Common myeloid progenitor, CD34-positive (primary cell): ENCODE results near the gene TMEM63B.
A peak's percentile ranks its signal among the peaks of the same experiment; 100 is the strongest.

Experiments used
- CTCF ChIA-PET: fragments of 350-600 bp; sonication (Branson Sonifier 250); formaldehyde crosslinking; loops from one replicate; lab custom pipeline; 2021; ENCODE audit warnings: antibody characterized with exemption; lab: Charles Lee
- POLR2A ChIA-PET: fragments of 350-600 bp; sonication (Branson Sonifier 250); formaldehyde crosslinking; loops from one replicate; lab custom pipeline; 2021; ENCODE audit warnings: antibody characterized with exemption; lab: Charles Lee
- DNase-seq, 3 donors: peaks; one replicate each; pipeline versions ENCODE4 v3.0.0 to v3.0.0-alpha.2; 2013
- H3K27ac ChIP-seq, 2 experiments: 1 replicate in 1 of 2; 2 replicates in 1 of 2; pipeline ENCODE4 v1.7.0; 2013; ENCODE audit warnings: inconsistent platforms in 2 of 2, low read length in 2 of 2, mild to moderate bottlenecking in 2 of 2, low read depth in 1 of 2, moderate library complexity in 1 of 2; ENCODE audit not compliant: severe bottlenecking in 2 of 2, insufficient read depth in 1 of 2, poor library complexity in 1 of 2
- H3K27me3 ChIP-seq, 5 experiments: replicated peaks in 2 of 5; 1 replicate in 3 of 5; 2 replicates in 2 of 5; pipeline versions ENCODE4 v1.6.1 to v1.7.0; 2013; ENCODE audit warnings: low read length in 4 of 5, mild to moderate bottlenecking in 2 of 5, moderate library complexity in 2 of 5, inconsistent platforms in 1 of 5; ENCODE audit not compliant: insufficient read depth in 5 of 5, control insufficient read depth in 4 of 5
- H3K36me3 ChIP-seq, 4 experiments: 1 replicate in 2 of 4; 2 replicates in 2 of 4; pipeline versions ENCODE4 v1.6.1 to v1.7.0; 2013; ENCODE audit warnings: low read length in 3 of 4, control low read depth in 1 of 4, mild to moderate bottlenecking in 1 of 4; ENCODE audit not compliant: control insufficient read depth in 4 of 4, insufficient read depth in 4 of 4
- H3K4me1 ChIP-seq, 4 experiments: 1 replicate in 3 of 4; 2 replicates in 1 of 4; pipeline versions ENCODE4 v1.6.1 to v1.7.1; 2013; ENCODE audit warnings: low read length in 3 of 4, mild to moderate bottlenecking in 3 of 4, control low read depth in 1 of 4, inconsistent platforms in 1 of 4, moderate library complexity in 1 of 4; ENCODE audit not compliant: control insufficient read depth in 4 of 4, insufficient read depth in 4 of 4; ENCODE audit errors: control extremely low read depth in 1 of 4
- H3K4me3 ChIP-seq, 7 experiments: 1 replicate in 4 of 7; 2 replicates in 3 of 7; pipeline versions ENCODE4 v1.5.1 to v1.7.0; 2013; ENCODE audit warnings: mild to moderate bottlenecking in 7 of 7, low read length in 6 of 7, moderate library complexity in 6 of 7, inconsistent platforms in 2 of 7, low read depth in 2 of 7, control low read depth in 1 of 7; ENCODE audit not compliant: insufficient read depth in 4 of 7, control insufficient read depth in 1 of 7; ENCODE audit errors: extremely low read depth in 1 of 7
- H3K9me3 ChIP-seq, 5 experiments: 1 replicate in 4 of 5; 2 replicates in 1 of 5; pipeline versions ENCODE4 v1.6.1 to v1.7.1; 2013; ENCODE audit warnings: low read length in 4 of 5, mild to moderate bottlenecking in 2 of 5, inconsistent platforms in 1 of 5, low read depth in 1 of 5, moderate library complexity in 1 of 5; ENCODE audit not compliant: control insufficient read depth in 4 of 5, insufficient read depth in 2 of 5; ENCODE audit errors: control extremely low read depth in 1 of 5
- WGBS: methylation state at CpG from one replicate; pipeline ENCODE4 v1.1.5; 2013; ENCODE audit not compliant: insufficient coverage; 5-methylcytosine and 5-hydroxymethylcytosine counted together

The TMEM63B gene

GRCh38 chr6:44115866-44116265, 11.5 kb upstream of the TMEM63B start:
- H3K4me1 ChIP-seq = no peaks in the 10 kb centered on the region
- DNase-seq = no peak
- peaks cover 0 to 11% (median 6%) of the 10 kb centered on the region in 5 experiments for H3K27me3 ChIP-seq
- peaks cover 16 to 50% (median 31%) of the 10 kb centered on the region in 4 experiments for H3K36me3 ChIP-seq
- no peaks in the 10 kb centered on the region for H3K9me3 ChIP-seq
- WGBS = 90% methylated on average over 2 of the region's 5 CpGs
- H3K4me3 ChIP-seq = no peak overlapping the region
- no peak overlapping the region for H3K27ac ChIP-seq
- CTCF ChIA-PET = interaction anchor here (1.5 to 12.6 kb wide), 3 partner anchors 10 to 35 kb away, joined by 5 to 128 read pairs (median 6); no protein-coding TSS in a partner anchor
- POLR2A ChIA-PET = no interaction called here

DNA sequence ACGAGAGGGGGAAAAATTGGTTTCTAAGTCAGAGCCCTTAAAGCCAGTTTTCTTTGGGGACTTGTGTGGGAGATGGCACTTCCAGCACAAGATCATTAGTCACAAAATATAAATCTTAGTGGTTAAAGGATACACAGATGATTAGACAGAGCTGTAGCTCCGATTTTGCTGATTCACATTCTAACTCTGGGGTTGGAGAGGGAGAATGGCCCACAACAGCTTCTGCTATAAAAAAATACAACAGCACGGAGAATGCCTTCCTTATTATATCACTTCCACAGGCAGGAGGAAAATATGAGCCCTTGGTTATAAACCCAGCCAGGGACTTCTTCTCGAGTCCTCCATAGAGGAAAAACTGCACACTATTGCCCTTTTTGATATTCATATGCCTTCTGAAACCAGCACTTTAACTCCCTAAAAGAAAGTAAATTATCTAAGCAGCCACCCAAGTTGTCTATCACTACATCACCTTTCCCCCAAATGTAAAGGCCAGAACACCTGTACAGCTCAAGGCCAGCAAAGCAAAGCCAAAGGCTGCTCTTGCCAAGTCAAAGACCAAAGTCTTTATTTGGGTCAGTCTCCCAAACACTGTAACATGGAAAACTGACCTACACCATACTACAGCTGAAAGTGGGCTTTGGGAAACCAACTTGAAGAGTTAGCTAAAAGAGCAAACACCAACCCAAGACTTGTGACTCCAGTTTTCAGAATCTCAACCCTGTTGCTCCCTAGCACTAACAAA, 10.5 kb upstream of the TMEM63B start:
- WGBS = no CpG with 5 or more reads among the region's 4 CpGs
- no peaks in the 10 kb centered on the region for H3K9me3 ChIP-seq
- POLR2A ChIA-PET = no interaction called here
- no peak overlapping the region for H3K27ac ChIP-seq
- no peak for DNase-seq
- H3K27me3 ChIP-seq = peaks cover 0 to 18% (median 6%) of the 10 kb centered on the region in 5 experiments
- H3K4me3 ChIP-seq = no peak overlapping the region
- CTCF ChIA-PET = interaction anchor here (0.6 to 12.6 kb wide), 6 partner anchors 18 to 308 kb away, joined by 3 to 128 read pairs (median 4); no protein-coding TSS in a partner anchor
- H3K4me1 ChIP-seq = no peaks in the 10 kb centered on the region
- H3K36me3 ChIP-seq = peaks cover 8 to 40% (median 24%) of the 10 kb centered on the region in 4 experiments

DNA sequence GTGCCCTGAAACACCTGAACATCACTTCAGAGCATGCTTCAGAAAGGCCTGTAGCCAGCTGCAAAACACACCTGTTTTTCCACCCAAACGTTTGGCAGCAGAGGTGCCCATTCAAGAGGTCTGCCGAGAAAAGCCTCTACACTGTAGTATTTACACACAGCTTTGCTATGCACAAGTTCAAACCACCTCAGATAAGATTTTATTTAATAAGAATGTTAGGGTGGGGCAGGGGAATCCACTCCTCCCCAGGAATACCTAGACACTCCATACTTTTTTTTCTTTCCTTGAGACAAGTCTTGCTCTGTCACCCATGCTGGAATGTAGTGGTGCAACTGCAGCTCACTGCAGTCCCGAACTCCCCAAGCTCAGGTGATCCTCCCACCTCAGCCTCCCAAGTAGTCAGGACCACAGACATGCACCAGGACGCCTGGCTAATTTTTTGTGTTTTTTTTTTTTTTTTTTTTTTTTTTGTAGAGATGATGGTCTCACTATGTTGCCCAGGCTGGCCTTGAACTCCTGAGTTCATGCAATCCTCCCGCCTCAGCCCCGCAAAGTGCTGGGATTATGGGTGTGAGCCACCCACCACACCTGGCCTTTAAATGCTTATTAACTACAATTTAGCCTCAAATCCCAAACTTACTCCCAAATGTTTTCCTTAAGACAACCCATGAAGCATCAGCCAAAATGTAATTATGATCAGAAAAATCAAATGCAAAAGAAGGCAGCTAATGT, 9.8 kb upstream of the TMEM63B start:
- no peak overlapping the region for H3K27ac ChIP-seq
- H3K9me3 ChIP-seq = no peaks in the 10 kb centered on the region
- peaks cover 3 to 6% (median 4%) of the 10 kb centered on the region in 4 experiments for H3K4me1 ChIP-seq
- POLR2A ChIA-PET = interaction anchor here (0.6 kb wide), 1 partner anchor 20 kb away, joined by 3 read pairs; no protein-coding TSS in a partner anchor
- DNase-seq = no peak
- no peak overlapping the region for H3K4me3 ChIP-seq
- 100% methylated on average over 4 of the region's 6 CpGs for WGBS
- peaks cover 0 to 18% (median 6%) of the 10 kb centered on the region in 5 experiments for H3K27me3 ChIP-seq
- H3K36me3 ChIP-seq = peaks cover 3 to 36% (median 18%) of the 10 kb centered on the region in 4 experiments
- CTCF ChIA-PET = interaction anchor here (0.5 to 12.6 kb wide), 9 partner anchors 14 to 581 kb away, joined by 3 to 128 read pairs (median 4); no protein-coding TSS in a partner anchor

- Histone ChIP-seq H3K4me3 (no peak overlapping the region), H3K9me3 (no peaks in the 10 kb centered on the region), H3K27me3 (peaks cover 0 to 18% (median 6%) of the 10 kb centered on the region in 5 experiments), H3K27ac (no peak overlapping the region), H3K4me1 (peaks cover 14 to 25% (median 21%) of the 10 kb centered on the region in 4 experiments), H3K36me3 (peaks cover 2 to 19% (median 6%) of the 10 kb centered on the region in 4 experiments)
- POLR2A ChIA-PET = no interaction called here
- WGBS = 100% methylated on average over 3 of the region's 5 CpGs
- CTCF ChIA-PET = interaction anchor here (1.5 to 2.0 kb wide), 3 partner anchors 9 to 149 kb away, joined by 5 read pairs; no protein-coding TSS in a partner anchor
- no peak for DNase-seq
Measured at GRCh38 chr6:44119704-44120262, 7.6 kb upstream of the TMEM63B start.

GRCh38 chr6:44120692-44121443, 6.5 kb upstream of the TMEM63B start:
- peaks cover 0 to 11% (median 2%) of the 10 kb centered on the region in 4 experiments for H3K36me3 ChIP-seq
- 92% methylated on average over 3 of the region's 4 CpGs for WGBS
- ChIA-PET CTCF (interaction anchor here (0.6 to 1.5 kb wide), 2 partner anchors 8 to 58 kb away, joined by 3 to 5 read pairs; no protein-coding TSS in a partner anchor), POLR2A (no interaction called here)
- H3K4me1 ChIP-seq = peaks cover 14 to 36% (median 27%) of the 10 kb centered on the region in 4 experiments
- H3K9me3 ChIP-seq = no peaks in the 10 kb centered on the region
- no peak overlapping the region for H3K4me3 ChIP-seq
- H3K27me3 ChIP-seq = peaks cover 0 to 23% (median 6%) of the 10 kb centered on the region in 5 experiments
- no peak for DNase-seq
- H3K27ac ChIP-seq = no peak overlapping the region

DNA sequence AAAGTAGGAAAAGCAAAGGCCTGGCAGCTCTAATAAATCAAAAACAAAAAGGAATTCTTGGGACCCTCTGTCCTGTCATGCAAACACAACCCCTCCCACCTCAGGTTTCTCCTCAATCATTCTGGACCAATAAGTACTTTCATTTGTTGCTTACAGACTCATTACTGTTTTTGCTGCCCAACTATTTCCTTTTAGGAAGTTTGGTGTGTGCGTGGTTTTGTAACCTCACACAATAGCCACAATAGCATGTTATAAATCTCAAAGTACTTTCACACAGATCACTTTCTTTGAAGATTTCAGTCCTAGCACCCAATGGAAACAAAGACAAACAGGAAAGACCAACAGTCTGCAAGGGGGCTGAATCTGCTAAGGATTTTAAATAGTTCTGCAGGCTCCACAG, 4.6 kb upstream of the TMEM63B start:
- Histone ChIP-seq H3K4me3 (peak overlapping the region in 1 of 7 experiments; percentile 32), H3K4me1 (peaks cover 23 to 49% (median 35%) of the 10 kb centered on the region in 4 experiments), H3K27ac (no peak overlapping the region), H3K27me3 (peaks cover 0 to 23% (median 6%) of the 10 kb centered on the region in 5 experiments), H3K9me3 (no peaks in the 10 kb centered on the region), H3K36me3 (peaks cover 0 to 9% (median 1%) of the 10 kb centered on the region in 4 experiments)
- WGBS = no CpG with 5 or more reads among the region's 1 CpG
- CTCF ChIA-PET = interaction anchor here (0.7 to 2.7 kb wide), 3 partner anchors 23 to 112 kb away, joined by 3 to 6 read pairs (median 4); no protein-coding TSS in a partner anchor
- POLR2A ChIA-PET = no interaction called here
- DNase-seq = peak; percentile 49 to 78 (median 75)
